Panc1 (cell line): Measurements from ENCODE around the gene CYB5B. TPM values are rescaled to one million over a fixed set of nuclear protein-coding genes. Genes with fewer than 3 reads are reported as not detected.

ENCODE experiments used
- ATAC-seq: fragments of 200-7000 bp; cut with Tn5 transposase; 2 replicates; pipeline ENCODE4 v1.9.1; 2020; ENCODE audit warnings: mild to moderate bottlenecking, moderate library complexity
- BruUV-seq: library from RNA; stranded (reverse); fragments of 400-500 nt; replicated peaks from 2 replicates; lab custom pipeline; 2021; lab: Mats Ljungman, UMichigan
- CTCF ChIA-PET: fragments of 300-600 bp; sonication (Branson Sonifier 250); formaldehyde crosslinking; loops from one replicate; lab custom pipeline; 2022; ENCODE audit warnings: antibody characterized with exemption; lab: Charles Lee
- POLR2A ChIA-PET: fragments of 300-600 bp; sonication (Branson Sonifier 250); formaldehyde crosslinking; loops from one replicate; lab custom pipeline; 2022; ENCODE audit warnings: antibody characterized with exemption; lab: Charles Lee
- DNase-seq: peaks from one replicate; pipeline ENCODE4 v3.0.0-alpha.2; 2010; ENCODE audit warnings: low read depth, low spot score
- H3K27ac ChIP-seq: 2 replicates; pipeline ENCODE4 v1.5.1; 2011; ENCODE audit warnings: mild to moderate bottlenecking, low read length, inconsistent platforms
- H3K27me3 ChIP-seq: fragments of 200-500 bp; sonication (Bioruptor generic); 2 replicates; pipeline ENCODE4 v1.6.0; 2014; ENCODE audit warnings: low read length, inconsistent platforms; ENCODE audit not compliant: control insufficient read depth, insufficient read depth
- H3K36me3 ChIP-seq: fragments of 200-500 bp; sonication (Bioruptor generic); 2 replicates; pipeline ENCODE4 v1.5.1; 2014; ENCODE audit warnings: inconsistent platforms, mild to moderate bottlenecking, low read length, moderate library complexity; ENCODE audit not compliant: control insufficient read depth, insufficient read depth
- H3K4me1 ChIP-seq: 2 replicates; pipeline ENCODE4 v1.5.1; 2011; ENCODE audit warnings: inconsistent platforms, mild to moderate bottlenecking, low read length, moderate library complexity; ENCODE audit not compliant: control insufficient read depth, insufficient read depth
- H3K4me3 ChIP-seq, 2 experiments: 2 replicates each; pipeline ENCODE4 v1.5.1; 2011 to 2012; ENCODE audit warnings: low read depth in 2 of 2, low read length in 2 of 2, mild to moderate bottlenecking in 2 of 2, inconsistent platforms in 1 of 2, moderate library complexity in 1 of 2
- H3K9me3 ChIP-seq: fragments of 200-500 bp; sonication (Bioruptor generic); 2 replicates; pipeline ENCODE4 v1.5.1; 2014; ENCODE audit warnings: low read depth, mild to moderate bottlenecking, inconsistent platforms, low read length, moderate library complexity; ENCODE audit not compliant: control insufficient read depth, insufficient read depth
- CTCF ChIP-seq: fragments of 450-650 bp; IDR thresholded peaks from 2 replicates; pipeline ENCODE4 v1.5.1; 2017; ENCODE audit warnings: mild to moderate bottlenecking
- POLR2AphosphoS5 ChIP-seq: IDR thresholded peaks from 2 replicates; pipeline ENCODE4 v1.6.1; 2012; ENCODE audit warnings: mild to moderate bottlenecking, low read depth, low read length, moderate library complexity
- REST ChIP-seq, 2 experiments: IDR thresholded peaks; 2 replicates each; pipeline ENCODE4 v1.6.1; 2011 to 2012; ENCODE audit warnings: low read depth in 2 of 2, control low read depth in 1 of 2, low read length in 1 of 2, mild to moderate bottlenecking in 1 of 2, moderate library complexity in 1 of 2; ENCODE audit not compliant: insufficient read depth in 1 of 2
- SIN3A ChIP-seq: IDR thresholded peaks from 2 replicates; pipeline ENCODE4 v1.6.1; 2012; ENCODE audit warnings: low read depth, mild to moderate bottlenecking, low read length, moderate library complexity, borderline replicate concordance; ENCODE audit not compliant: insufficient read depth
- TCF7L2 ChIP-seq: IDR thresholded peaks from 2 replicates; pipeline ENCODE4 v1.6.1; 2011; ENCODE audit warnings: mild to moderate bottlenecking, low read depth, low read length, inconsistent platforms
- in situ Hi-C: cut with HindIII; loops from 2 replicates; pipeline ENCODE4 v1.10.0; 2016; ENCODE audit warnings: low sequenced_read_pairs, low pct_unique_long_range_greater_than_20kb
- intact Hi-C: fragments of 100-400 bp; cut with micrococcal nuclease; formaldehyde crosslinking; loops from one replicate; pipeline ENCODE4 v1.10.0; 2022; ENCODE audit not compliant: unreplicated experiment
- total RNA-seq: library from RNA; stranded (reverse); gene quantifications from one replicate; pipeline ENCODE4 v1.2.1, GENCODE V29; 2021; ENCODE audit not compliant: unreplicated experiment

CYB5B gene
- total RNA-seq, 1 experiment from 2014 or later: 326 TPM

- H3K27me3 ChIP-seq: no peaks in the 10 kb centered on the region
- no TSS peak for BruUV-seq
- TF ChIP-seq TCF7L2 (no peak), POLR2AphosphoS5 (no peak), SIN3A (no peak), REST (IDR thresholded peaks at IDR 0.05; ENCODE audit: insufficient read depth in 1 of 2, low read depth in 2 of 2, low read length in 1 of 2) (no peak)
- H3K27ac ChIP-seq: no peak overlapping the region
- no peak overlapping the region for H3K4me3 ChIP-seq
- ChIA-PET POLR2A (no interaction called here), CTCF (no interaction called here)
- no peaks in the 10 kb centered on the region for H3K9me3 ChIP-seq
- ATAC-seq (no peak), DNase-seq (no peak)
- no peaks in the 10 kb centered on the region for H3K4me1 ChIP-seq
- in situ Hi-C loops (no loop called here), intact Hi-C loops (no loop called here)
- no peaks in the 10 kb centered on the region for H3K36me3 ChIP-seq
Observed at GRCh38 chr16:69503244-69503643, 78.8 kb downstream of the CYB5B start.

DNA sequence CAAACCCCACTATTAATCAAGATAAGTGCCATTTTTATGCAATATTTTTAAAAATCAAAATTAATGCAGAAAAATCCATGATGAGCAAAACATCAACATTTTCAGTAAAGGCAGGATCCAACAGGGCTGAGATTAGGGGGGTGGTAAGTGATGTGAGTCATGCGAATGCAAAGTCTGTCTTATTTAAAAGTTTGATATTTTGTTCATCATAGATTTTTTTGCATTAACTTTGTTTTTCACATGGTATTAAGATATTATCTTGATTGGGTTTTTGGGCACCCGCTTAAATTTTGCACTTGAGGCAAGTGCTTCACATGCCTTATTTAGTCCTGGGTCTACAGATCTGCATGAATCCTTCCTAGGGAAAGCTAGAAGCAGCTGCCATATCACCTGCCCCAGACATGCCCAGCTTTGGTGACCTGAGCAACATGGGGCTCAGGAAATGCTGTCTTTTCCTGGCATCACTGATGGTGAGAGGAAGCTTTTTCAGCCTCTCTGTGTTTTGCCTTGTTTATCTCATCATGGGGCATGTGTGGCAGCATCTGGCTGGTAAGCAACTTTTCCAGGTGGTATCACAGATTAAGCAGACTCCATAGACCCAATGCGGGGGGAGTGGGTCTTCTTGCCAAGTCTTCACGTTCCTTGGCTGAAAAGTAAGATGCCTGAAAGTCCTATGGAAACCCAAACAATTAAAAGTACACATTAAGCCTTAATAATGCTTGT is 83.8 kb downstream of the CYB5B start:
- ATAC-seq: no peak
- no peak overlapping the region for H3K27ac ChIP-seq
- H3K36me3 ChIP-seq: no peaks in the 10 kb centered on the region
- H3K27me3 ChIP-seq: no peaks in the 10 kb centered on the region
- intact Hi-C loops: no loop called here
- no TSS peak for BruUV-seq
- in situ Hi-C loops: no loop called here
- POLR2A ChIA-PET: no interaction called here
- H3K4me1 ChIP-seq: no peaks in the 10 kb centered on the region
- no peaks in the 10 kb centered on the region for H3K9me3 ChIP-seq
- DNase-seq: no peak
- no peak overlapping the region for H3K4me3 ChIP-seq
- CTCF ChIA-PET: no interaction called here
- no peak for TF ChIP-seq SIN3A
- TF ChIP-seq REST (IDR thresholded peaks at IDR 0.05; ENCODE audit: insufficient read depth in 1 of 2, low read depth in 2 of 2, low read length in 1 of 2): no peak
- no peak for TF ChIP-seq CTCF
- TF ChIP-seq TCF7L2: no peak
